Left ventricle myocardium inferior (tissue), 1 donor: ENCODE data around the gene SMLR1. TPM values are rescaled to one million over a fixed set of nuclear protein-coding genes. Genes with fewer than 3 reads are reported as not detected.

Experiments
- DNase-seq: peaks from one replicate; pipeline ENCODE4 v3.0.0-alpha.2; 2020
- H3K27ac ChIP-seq: fragments of 200-600 bp; replicated peaks from 2 replicates; pipeline ENCODE4 v1.8.0; 2021
- H3K27me3 ChIP-seq: fragments of 200-600 bp; 2 replicates; pipeline ENCODE4 v1.8.0; 2021; ENCODE audit warnings: low read depth
- H3K36me3 ChIP-seq: fragments of 200-600 bp; 2 replicates; pipeline ENCODE4 v1.8.0; 2021
- H3K4me1 ChIP-seq: fragments of 200-600 bp; 2 replicates; pipeline ENCODE4 v1.8.0; 2021
- H3K4me3 ChIP-seq: fragments of 200-600 bp; 2 replicates; pipeline ENCODE4 v1.8.0; 2021; ENCODE audit warnings: mild to moderate bottlenecking, moderate library complexity
- H3K9me3 ChIP-seq: fragments of 200-600 bp; replicated peaks from 2 replicates; pipeline ENCODE4 v1.8.0; 2021
- CTCF ChIP-seq: fragments of 200-600 bp; IDR thresholded peaks from 2 replicates; pipeline ENCODE4 v1.8.0; 2021; ENCODE audit warnings: antibody characterized with exemption, mild to moderate bottlenecking, borderline replicate concordance
- intact Hi-C: fragments of 100-400 bp; cut with micrococcal nuclease; formaldehyde crosslinking; loops from one replicate; pipeline ENCODE4 v1.11.0; 2022
- total RNA-seq: library from RNA; stranded (reverse); fragmentation: NEBNext Ultra II Directional; extraction: Animal tissue kit (Norgen Biotek cat#: 25700); gene quantifications from one replicate; pipeline ENCODE4 v1.2.1, GENCODE V29; 2021
- donor health status: DM: no; HTN: yes; CAD: no; lungs with severe emphysema.

Gene SMLR1
- total RNA-seq, 1 donor from 2014 or later = not detected

GRCh38 chr6:130829333-130829910 lies 2.2 kb downstream of the SMLR1 start:
- Histone ChIP-seq H3K27me3 (no peaks in the 10 kb centered on the region), H3K4me3 (no peak overlapping the region), H3K27ac (no peak overlapping the region), H3K4me1 (no peaks in the 10 kb centered on the region), H3K9me3 (no peaks in the 10 kb centered on the region), H3K36me3 (no peaks in the 10 kb centered on the region)
- TF ChIP-seq CTCF = no peak
- no peak for DNase-seq
- intact Hi-C loops = no loop called here

- Histone ChIP-seq H3K36me3 (no peaks in the 10 kb centered on the region), H3K4me3 (no peak overlapping the region), H3K4me1 (no peaks in the 10 kb centered on the region), H3K9me3 (no peaks in the 10 kb centered on the region), H3K27me3 (no peaks in the 10 kb centered on the region), H3K27ac (no peak overlapping the region)
- intact Hi-C loops = no loop called here
- TF ChIP-seq CTCF = no peak
- no peak for DNase-seq
Measured at GRCh38 chr6:130831607-130832006, 4.4 kb downstream of the SMLR1 start.

GRCh38 chr6:130833569-130833968 lies 6.4 kb downstream of the SMLR1 start:
- Histone ChIP-seq H3K4me3 (no peak overlapping the region), H3K36me3 (no peaks in the 10 kb centered on the region), H3K27ac (no peak overlapping the region), H3K27me3 (no peaks in the 10 kb centered on the region), H3K4me1 (no peaks in the 10 kb centered on the region), H3K9me3 (no peaks in the 10 kb centered on the region)
- intact Hi-C loops = no loop called here
- no peak for DNase-seq
- no peak for TF ChIP-seq CTCF

- H3K4me3 ChIP-seq = no peak overlapping the region
- intact Hi-C loops = no loop called here
Measured at GRCh38 chr6:130834482-130835251, 7.5 kb downstream of the SMLR1 start.

GRCh38 chr6:130836055-130836640 lies 8.9 kb downstream of the SMLR1 start:
- intact Hi-C loops = no loop called here
- DNase-seq = no peak
- no peaks in the 10 kb centered on the region for H3K9me3 ChIP-seq
- H3K4me1 ChIP-seq = no peaks in the 10 kb centered on the region
- no peak for TF ChIP-seq CTCF
- H3K27me3 ChIP-seq = no peaks in the 10 kb centered on the region
- H3K36me3 ChIP-seq = peaks cover 10% of the 10 kb centered on the region
- no peak overlapping the region for H3K4me3 ChIP-seq
- no peak overlapping the region for H3K27ac ChIP-seq

More at GRCh38 chr6:130834482-130835251, 7.5 kb downstream of the SMLR1 start:
- Histone ChIP-seq H3K36me3 (no peaks in the 10 kb centered on the region), H3K4me1 (no peaks in the 10 kb centered on the region), H3K27ac (no peak overlapping the region), H3K27me3 (no peaks in the 10 kb centered on the region), H3K9me3 (no peaks in the 10 kb centered on the region)
- no peak for DNase-seq
- TF ChIP-seq CTCF = no peak
